GM19238 (cell line): ENCODE data around the gene ZBTB37.
"Not testable (repeated sequence)": the region's sequence is repeated elsewhere in the genome, so short reads cannot be mapped to it uniquely, and the experiment has no call there.

Experiments
- DNase-seq: peaks from one replicate; pipeline ENCODE4 v3.0.0; 2011; ENCODE audit warnings: low spot score; ENCODE audit not compliant: insufficient read length

The ZBTB37 gene

GRCh38 chr1:173865468-173866164, 2.6 kb upstream of the ZBTB37 start:
- DNase-seq, result no peak

GRCh38 chr1:173866413-173867115, 1.6 kb upstream of the ZBTB37 start:
- DNase-seq, result no peak

GRCh38 chr1:173867141-173867752, 933 bp upstream of the ZBTB37 start:
- DNase-seq, result no peak

- DNase-seq, result peak; percentile 68
Observed at GRCh38 chr1:173867753-173868265, 371 bp upstream of the ZBTB37 start, which contains the start of gene GAS5. GAS5 (minus strand) TSS chr1:173867989.

GRCh38 chr1:173869021-173869359, 810 bp downstream of the ZBTB37 start:
- DNase-seq, result no peak

GRCh38 chr1:173870252-173871075, 2.3 kb downstream of the ZBTB37 start:
- DNase-seq, result peak; percentile 8

GRCh38 chr1:173871091-173871490, 2.9 kb downstream of the ZBTB37 start:
- DNase-seq, result no peak

GRCh38 chr1:173871500-173871899, 3.3 kb downstream of the ZBTB37 start:
- DNase-seq, result no peak

- DNase-seq, result no peak
Observed at GRCh38 chr1:173876732-173877131, 8.6 kb downstream of the ZBTB37 start.

- no peak for DNase-seq
Observed at GRCh38 chr1:173878251-173878650, 10.1 kb downstream of the ZBTB37 start.

- DNase-seq, result not testable (repeated sequence)
Observed at GRCh38 chr1:173881117-173881516, 12.9 kb downstream of the ZBTB37 start.

- DNase-seq, result no peak
Observed at GRCh38 chr1:173884701-173885100, 16.5 kb downstream of the ZBTB37 start.

- DNase-seq, result no peak
Observed at GRCh38 chr1:173886746-173887611, 18.8 kb downstream of the ZBTB37 start.

- no peak for DNase-seq
Observed at GRCh38 chr1:173887627-173888026, 19.4 kb downstream of the ZBTB37 start.

- no peak for DNase-seq
Observed at GRCh38 chr1:173888749-173889148, 20.6 kb downstream of the ZBTB37 start.

GRCh38 chr1:173889885-173890284, 21.7 kb downstream of the ZBTB37 start:
- DNase-seq, result no peak

- DNase-seq, result no peak
Observed at GRCh38 chr1:173893611-173894010, 25.4 kb downstream of the ZBTB37 start.

- DNase-seq, result no peak
Observed at GRCh38 chr1:173894189-173894588, 26.0 kb downstream of the ZBTB37 start.

GRCh38 chr1:173900427-173900826, 32.2 kb downstream of the ZBTB37 start:
- DNase-seq, result no peak

GRCh38 chr1:173900992-173901391, 32.8 kb downstream of the ZBTB37 start:
- DNase-seq, result no peak
